Mesothelial cell of epicardium (in vitro differentiated cells): ENCODE measurements around the gene GRB10. TPM values are rescaled to one million over a fixed set of nuclear protein-coding genes. Genes with fewer than 3 reads are reported as not detected.

Experiments used
- DNase-seq, 2 experiments: peaks; one replicate each; pipeline ENCODE4 v3.0.0; 2021; ENCODE audit warnings: low spot score in 2 of 2; ENCODE audit not compliant: unreplicated experiment in 2 of 2
- H3K27ac Mint-ChIP-seq: 2 replicates; pipeline ENCODE4 v1.8.0; 2021; ENCODE audit warnings: mixed read lengths
- H3K27me3 Mint-ChIP-seq: 2 replicates; pipeline ENCODE4 v1.8.0; 2021; ENCODE audit warnings: low read depth, mixed read lengths
- H3K36me3 Mint-ChIP-seq: 2 replicates; pipeline ENCODE4 v1.8.0; 2021; ENCODE audit warnings: mixed read lengths
- H3K4me1 Mint-ChIP-seq: 2 replicates; pipeline ENCODE4 v1.8.0; 2021; ENCODE audit warnings: mixed read lengths
- H3K4me3 Mint-ChIP-seq: 2 replicates; pipeline ENCODE4 v1.8.0; 2021; ENCODE audit warnings: mild to moderate bottlenecking, moderate library complexity, mixed read lengths
- H3K9me3 Mint-ChIP-seq: 2 replicates; pipeline ENCODE4 v1.8.0; 2021; ENCODE audit warnings: mixed read lengths
- CTCF ChIP-seq: fragments of 200-600 bp; sonication (generic); IDR thresholded peaks from one replicate; pipeline ENCODE4 v1.5.0; 2021; ENCODE audit warnings: antibody characterized with exemption; ENCODE audit not compliant: unreplicated experiment
- total RNA-seq: library from RNA; stranded (reverse); gene quantifications from 3 replicates; pipeline ENCODE4 v1.2.1, GENCODE V29; 2021

GRB10 gene
- total RNA-seq, 1 donor from 2014 or later = 59.2 TPM

- H3K27ac Mint-ChIP-seq = no peak overlapping the region
- H3K4me3 Mint-ChIP-seq = no peak overlapping the region
- H3K36me3 Mint-ChIP-seq = no peaks in the 10 kb centered on the region
- no peak for DNase-seq
- H3K4me1 Mint-ChIP-seq = peaks cover 7% of the 10 kb centered on the region
- no peak for TF ChIP-seq CTCF
- H3K27me3 Mint-ChIP-seq = no peaks in the 10 kb centered on the region
- peaks cover 9% of the 10 kb centered on the region for H3K9me3 Mint-ChIP-seq
Observed at GRCh38 chr7:50818324-50818723, 35.6 kb upstream of the GRB10 start.

- H3K4me1 Mint-ChIP-seq = peaks cover 15% of the 10 kb centered on the region
- no peak overlapping the region for H3K27ac Mint-ChIP-seq
- H3K9me3 Mint-ChIP-seq = peaks cover 9% of the 10 kb centered on the region
- DNase-seq = no peak
- no peak overlapping the region for H3K4me3 Mint-ChIP-seq
- H3K36me3 Mint-ChIP-seq = no peaks in the 10 kb centered on the region
- no peak for TF ChIP-seq CTCF
- H3K27me3 Mint-ChIP-seq = no peaks in the 10 kb centered on the region
Observed at GRCh38 chr7:50817561-50817960, 34.9 kb upstream of the GRB10 start.

GRCh38 chr7:50815138-50815537, 32.4 kb upstream of the GRB10 start:
- H3K4me3 Mint-ChIP-seq = no peak overlapping the region
- H3K27ac Mint-ChIP-seq = no peak overlapping the region
- no peaks in the 10 kb centered on the region for H3K36me3 Mint-ChIP-seq
- no peak for TF ChIP-seq CTCF
- H3K9me3 Mint-ChIP-seq = peaks cover 9% of the 10 kb centered on the region
- H3K27me3 Mint-ChIP-seq = no peaks in the 10 kb centered on the region
- no peak for DNase-seq
- H3K4me1 Mint-ChIP-seq = peaks cover 19% of the 10 kb centered on the region

- Mint-ChIP-seq H3K9me3 (peaks cover 9% of the 10 kb centered on the region), H3K4me3 (no peak overlapping the region), H3K27ac (no peak overlapping the region), H3K27me3 (no peaks in the 10 kb centered on the region), H3K36me3 (no peaks in the 10 kb centered on the region), H3K4me1 (peaks cover 19% of the 10 kb centered on the region)
- no peak for TF ChIP-seq CTCF
- DNase-seq = no peak
Observed at GRCh38 chr7:50814166-50814565, 31.5 kb upstream of the GRB10 start.

- Mint-ChIP-seq H3K4me1 (peaks cover 19% of the 10 kb centered on the region), H3K27ac (peak overlapping the region; percentile 43), H3K9me3 (peaks cover 9% of the 10 kb centered on the region), H3K4me3 (no peak overlapping the region), H3K27me3 (no peaks in the 10 kb centered on the region), H3K36me3 (no peaks in the 10 kb centered on the region)
- no peak for TF ChIP-seq CTCF
- DNase-seq = peak in 1 of 2 experiments; percentile 61
Observed at GRCh38 chr7:50812841-50813475, 30.3 kb upstream of the GRB10 start.

- TF ChIP-seq CTCF = no peak
- H3K4me1 Mint-ChIP-seq = peaks cover 19% of the 10 kb centered on the region
- H3K27me3 Mint-ChIP-seq = no peaks in the 10 kb centered on the region
- no peak overlapping the region for H3K4me3 Mint-ChIP-seq
- H3K27ac Mint-ChIP-seq = peak overlapping the region; percentile 43
- no peaks in the 10 kb centered on the region for H3K36me3 Mint-ChIP-seq
- H3K9me3 Mint-ChIP-seq = peaks cover 9% of the 10 kb centered on the region
- no peak for DNase-seq
Observed at GRCh38 chr7:50812094-50812493, 29.4 kb upstream of the GRB10 start.
